Measurements from ENCODE around the gene DAND5. TPM values are rescaled to one million over a fixed set of nuclear protein-coding genes. Genes with fewer than 3 reads are reported as not detected.
A peak's percentile ranks its signal among the peaks of the same experiment; 100 is the strongest.

The DAND5 gene
- total and polyA plus RNA-seq, 2 of the 13 experiments (the other 11 are each of a cell fraction or from before 2014, with no cell fraction given) = 0.04 TPM; not detected in 1

GRCh38 chr19:12994701-12995595 is 25.6 kb downstream of the DAND5 start, which contains the start of gene NFIX (continued):
- peak; percentile 68; the same call in 1 of the 2 replicates for TF ChIP-seq ZNF280B (CRISPR knock-in tag; IDR thresholded peaks at IDR 0.05; ENCODE audit: borderline replicate concordance)
- TF ChIP-seq ZNF512 (CRISPR knock-in tag; IDR thresholded peaks at IDR 0.05) = 0 out of 2 replicates have a peak, but pooled peaks have one; percentile 25
- no peak for TF ChIP-seq ZKSCAN8 (CRISPR knock-in tag; IDR thresholded peaks at IDR 0.05; ENCODE audit: borderline replicate concordance)
- TF ChIP-seq ZNF569 (CRISPR knock-in tag; IDR thresholded peaks at IDR 0.05; ENCODE audit: borderline replicate concordance) = no peak
- no peak for TF ChIP-seq GTF3A (CRISPR knock-in tag; conservative IDR thresholded peaks at IDR 0.05)
- TF ChIP-seq ZHX1 (CRISPR knock-in tag; IDR thresholded peaks at IDR 0.05; ENCODE audit: low read depth) = peak; percentile 37; the same call in 1 of the 2 replicates
- no peak for TF ChIP-seq ZNF451 (CRISPR knock-in tag; IDR thresholded peaks at IDR 0.05)
- peak; percentile 55; the same call in 1 of the 2 replicates for TF ChIP-seq KDM5B (CRISPR knock-in tag; IDR thresholded peaks at IDR 0.05; ENCODE audit: borderline replicate concordance)
- peak; percentile 28; the same call in 1 of the 2 replicates for TF ChIP-seq BORCS8-MEF2B (CRISPR knock-in tag; IDR thresholded peaks at IDR 0.05)
- no peak for TF ChIP-seq EED (CRISPR knock-in tag; IDR thresholded peaks at IDR 0.05)
- 0 out of 2 replicates have a peak, but pooled peaks have one; percentile 70 for TF ChIP-seq HBP1 (CRISPR knock-in tag; IDR thresholded peaks at IDR 0.05; ENCODE audit: low read depth)
- no peak for TF ChIP-seq ZNF589 (CRISPR knock-in tag; conservative IDR thresholded peaks at IDR 0.05)
- no peak for TF ChIP-seq ZNF713 (CRISPR knock-in tag; IDR thresholded peaks at IDR 0.05)
- no peak for TF ChIP-seq NCOA5 (CRISPR knock-in tag; IDR thresholded peaks at IDR 0.05)
- no peak for TF ChIP-seq ZNF703 (CRISPR knock-in tag; IDR thresholded peaks at IDR 0.05; ENCODE audit: borderline replicate concordance)
- no peak for TF ChIP-seq ZNF281 (CRISPR knock-in tag; IDR thresholded peaks at IDR 0.05; ENCODE audit: borderline replicate concordance)
- TF ChIP-seq HNRNPUL1 (IDR thresholded peaks at IDR 0.05; ENCODE audit: low read depth, low read length) = no peak

Data from HepG2 (cell line).